ENCODE results near the gene SPR.

- no peak for TF ChIP-seq BHLHE40 (IDR thresholded peaks at IDR 0.05; ENCODE audit: borderline replicate concordance)
- no peak for TF ChIP-seq HDGF (IDR thresholded peaks at IDR 0.05; ENCODE audit: borderline replicate concordance)
- no peak for TF ChIP-seq SP1 (IDR thresholded peaks at IDR 0.05)
- no peak for TF ChIP-seq SUZ12 (IDR thresholded peaks at IDR 0.05)
- TF ChIP-seq ARNT (IDR thresholded peaks at IDR 0.05), result no peak
- no peak for TF ChIP-seq TARDBP (IDR thresholded peaks at IDR 0.05)
- TF ChIP-seq NFRKB (IDR thresholded peaks at IDR 0.05), result no peak
- no peak for TF ChIP-seq PKNOX1 (IDR thresholded peaks at IDR 0.05)
- TF ChIP-seq FOXK2 (IDR thresholded peaks at IDR 0.05), result no peak
- TF ChIP-seq ELF4 (IDR thresholded peaks at IDR 0.05), result no peak
- TF ChIP-seq CTBP1 (IDR thresholded peaks at IDR 0.05; ENCODE audit: borderline replicate concordance), result no peak
- no peak for TF ChIP-seq FOXA1 (IDR thresholded peaks at IDR 0.05)
Observed at GRCh38 chr2:72921853-72922252, 34.6 kb downstream of the SPR start.
